SK-N-SH (cell line): ENCODE measurements around the gene TXNDC11. TPM values are rescaled to one million over a fixed set of nuclear protein-coding genes. Genes with fewer than 3 reads are reported as not detected.
A peak's percentile ranks its signal among the peaks of the same experiment; 100 is the strongest.

Source experiments
- CTCF ChIA-PET: fragments of 300-600, 350-600 bp; formaldehyde crosslinking; extraction: SDS; loops from one replicate; lab custom pipeline; 2021; lab: Yijun Ruan, JAX
- POLR2A ChIA-PET: fragments of 350-600 bp; sonication (Branson Sonifier 250); formaldehyde crosslinking; extraction: SDS; loops from one replicate; lab custom pipeline; 2020; ENCODE audit warnings: antibody characterized with exemption, inconsistent platforms; lab: Yijun Ruan, JAX
- DNase-seq: peaks from one replicate; pipeline ENCODE4 v3.0.0; 2012
- H2AFZ ChIP-seq: fragments of 200-600 bp; sonication (generic); 2 replicates; pipeline ENCODE4 v1.8.1; 2016; ENCODE audit warnings: antibody characterized with exemption, mild to moderate bottlenecking, low read depth
- H3F3A ChIP-seq: fragments of 200-600 bp; sonication (generic); replicated peaks from 2 replicates; pipeline ENCODE3; 2016; ENCODE audit warnings: antibody characterized with exemption, mild to moderate bottlenecking; ENCODE audit not compliant: insufficient read depth
- H3K27ac ChIP-seq, 2 experiments: fragments of 200-500 bp in 1 of 2; fragments of 200-600 bp in 1 of 2; sonication (Bioruptor generic) in 1 of 2; sonication (generic), shearing (Covaris generic) in 1 of 2; 2 replicates each; pipeline versions ENCODE4 v1.5.1 to v1.6.1; 2014 to 2016; ENCODE audit warnings: low read depth in 2 of 2, inconsistent platforms in 1 of 2, low read length in 1 of 2, mild to moderate bottlenecking in 1 of 2, mixed read lengths in 1 of 2
- H3K27me3 ChIP-seq: fragments of 200-600 bp; sonication (generic), shearing (Covaris generic); 2 replicates; pipeline ENCODE4 v1.6.1; 2016; ENCODE audit warnings: mixed run types; ENCODE audit not compliant: insufficient read depth
- H3K36me3 ChIP-seq, 2 experiments: fragments of 200-500 bp in 1 of 2; fragments of 200-600 bp in 1 of 2; sonication (Bioruptor generic) in 1 of 2; sonication (generic) in 1 of 2; replicated peaks in 1 of 2; 2 replicates each; pipeline versions ENCODE3 to v1.5.1; 2014 to 2016; ENCODE audit warnings: low read length in 1 of 2, mild to moderate bottlenecking in 1 of 2; ENCODE audit not compliant: insufficient read depth in 2 of 2, control insufficient read depth in 1 of 2
- H3K4me1 ChIP-seq, 2 experiments: fragments of 200-500 bp in 1 of 2; fragments of 200-600 bp in 1 of 2; sonication (Bioruptor generic) in 1 of 2; sonication (generic), shearing (Covaris generic) in 1 of 2; 2 replicates each; pipeline versions ENCODE4 v1.5.1 to v1.6.1; 2014 to 2016; ENCODE audit warnings: low read depth in 1 of 2, low read length in 1 of 2, mixed run types in 1 of 2; ENCODE audit not compliant: insufficient read depth in 2 of 2, control insufficient read depth in 1 of 2
- H3K4me2 ChIP-seq: fragments of 200-600 bp; sonication (generic), shearing (Covaris generic); 2 replicates; pipeline ENCODE4 v1.6.1; 2017; ENCODE audit warnings: mixed run types
- H3K4me3 ChIP-seq, 2 experiments: fragments of 200-500 bp in 1 of 2; fragments of 200-600 bp in 1 of 2; sonication (Bioruptor generic) in 1 of 2; sonication (generic), shearing (Covaris generic) in 1 of 2; 2 replicates each; pipeline versions ENCODE4 v1.5.1 to v1.8.1; 2014 to 2016; ENCODE audit warnings: low read depth in 2 of 2, inconsistent platforms in 1 of 2, low read length in 1 of 2, mild to moderate bottlenecking in 1 of 2, mixed read lengths in 1 of 2, moderate library complexity in 1 of 2
- H3K79me2 ChIP-seq: fragments of 200-600 bp; sonication (generic); 2 replicates; pipeline ENCODE4 v1.8.1; 2017; ENCODE audit warnings: mild to moderate bottlenecking; ENCODE audit not compliant: insufficient read depth
- H3K9ac ChIP-seq: fragments of 200-600 bp; sonication (generic); 2 replicates; pipeline ENCODE4 v1.6.1; 2017; ENCODE audit warnings: mixed run types
- H3K9me2 ChIP-seq: fragments of 200-600 bp; sonication (generic); 2 replicates; pipeline ENCODE4 v1.6.1; 2017; ENCODE audit warnings: mixed run types
- H3K9me3 ChIP-seq: fragments of 200-600 bp; sonication (generic); 2 replicates; pipeline ENCODE4 v1.6.1; 2017; ENCODE audit warnings: mixed run types, mild to moderate bottlenecking, moderate library complexity
- H4K20me1 ChIP-seq: fragments of 200-600 bp; sonication (generic); 2 replicates; pipeline ENCODE4 v1.6.1; 2017; ENCODE audit warnings: mild to moderate bottlenecking, mixed run types; ENCODE audit not compliant: insufficient read depth
- ELF1 ChIP-seq: IDR thresholded peaks from 2 replicates; pipeline ENCODE4 v1.4.0; 2012
- EP300 ChIP-seq, 2 experiments: IDR thresholded peaks; 2 replicates each; pipeline versions ENCODE4 v1.4.0 to v1.6.1; 2012; ENCODE audit warnings: borderline replicate concordance in 1 of 2, low read depth in 1 of 2, low read length in 1 of 2
- EZH2phosphoT487 ChIP-seq: fragments of 200-600 bp; sonication (generic); IDR thresholded peaks from 2 replicates; pipeline ENCODE4 v1.6.1; 2017; ENCODE audit warnings: low read depth, mixed run types, mild to moderate bottlenecking, antibody characterized with exemption, moderate library complexity, borderline replicate concordance
- FOSL2 ChIP-seq: IDR thresholded peaks from 2 replicates; pipeline ENCODE4 v1.4.0; 2012; ENCODE audit warnings: low read depth, mild to moderate bottlenecking, moderate library complexity, borderline replicate concordance
- FOXJ3 ChIP-seq: sonication (generic); formaldehyde crosslinking; IDR thresholded peaks from 2 replicates; pipeline ENCODE4 v1.5.1; 2020; ENCODE audit warnings: mild to moderate bottlenecking, missing genetic modification reagents
- GATA2 ChIP-seq: sonication (generic); formaldehyde crosslinking; IDR thresholded peaks from 2 replicates; pipeline ENCODE4 v1.5.0; 2020; ENCODE audit warnings: mild to moderate bottlenecking, missing genetic modification reagents
- NFIC ChIP-seq: IDR thresholded peaks from 2 replicates; pipeline ENCODE4 v1.4.0; 2012; ENCODE audit warnings: borderline replicate concordance
- NRF1 ChIP-seq: IDR thresholded peaks from 2 replicates; pipeline ENCODE4 v1.6.1; 2012; ENCODE audit warnings: low read depth, mild to moderate bottlenecking, low read length
- POLR2AphosphoS5 ChIP-seq: IDR thresholded peaks from 2 replicates; pipeline ENCODE4 v1.6.1; 2012; ENCODE audit warnings: low read depth, low read length
- RAD21 ChIP-seq: IDR thresholded peaks from 2 replicates; pipeline ENCODE4 v1.6.1; 2012; ENCODE audit warnings: mild to moderate bottlenecking, low read length
- RFX5 ChIP-seq: IDR thresholded peaks from 2 replicates; pipeline ENCODE4 v1.6.1; 2012; ENCODE audit warnings: mild to moderate bottlenecking, improper control_type of control experiment, low read length
- RXRA ChIP-seq: IDR thresholded peaks from 2 replicates; pipeline ENCODE4 v1.4.0; 2012; ENCODE audit warnings: low read depth, mild to moderate bottlenecking, borderline replicate concordance
- SIN3A ChIP-seq: IDR thresholded peaks from 2 replicates; pipeline ENCODE4 v1.6.1; 2012; ENCODE audit warnings: low read depth, mild to moderate bottlenecking, low read length, moderate library complexity, borderline replicate concordance
- TAF1 ChIP-seq: IDR thresholded peaks from 2 replicates; pipeline ENCODE4 v1.6.1; 2012; ENCODE audit warnings: low read depth, mild to moderate bottlenecking, low read length, moderate library complexity, borderline replicate concordance
- YY1 ChIP-seq: IDR thresholded peaks from 2 replicates; pipeline ENCODE4 v1.4.0; 2012; ENCODE audit warnings: low read depth, mild to moderate bottlenecking
- WGBS: methylation state at CpG from one replicate; pipeline ENCODE4 v1.1.6; 2017; ENCODE audit warnings: low lambda C conversion rate; 5-methylcytosine and 5-hydroxymethylcytosine counted together
- polyA plus RNA-seq, 3 experiments: library from polyadenylated mRNA; depleted of rRNA; stranded (reverse); fragments of >200 nt; gene quantifications; 2 replicates each; pipeline ENCODE4 v1.2.3, GENCODE V29; 2012
- TF ChIP-seq, protein P1 (sequence below): fragments of 150-350 bp; IDR thresholded peaks from 2 replicates; pipeline ENCODE4 v1.6.1; 2017; ENCODE audit warnings: antibody characterized with exemption, low read length, low read depth, borderline replicate concordance
- TF ChIP-seq, protein P2 (sequence below): fragments of 150-350 bp; IDR thresholded peaks from 2 replicates; pipeline ENCODE4 v1.6.1; 2016; ENCODE audit warnings: mild to moderate bottlenecking, low read depth, low read length
- TF ChIP-seq, protein P3 (sequence below): IDR thresholded peaks from 2 replicates; pipeline ENCODE4 v1.4.0; 2012; ENCODE audit warnings: low read depth
- TF ChIP-seq, protein P4 (sequence below): IDR thresholded peaks from 2 replicates; pipeline ENCODE4 v1.4.0; 2012; ENCODE audit warnings: low read depth, borderline replicate concordance
- TF ChIP-seq, protein P5 (sequence below): IDR thresholded peaks from 2 replicates; pipeline ENCODE4 v1.6.1; 2012; ENCODE audit warnings: mild to moderate bottlenecking, low read depth, low read length, moderate library complexity

TXNDC11 gene
- polyA plus RNA-seq, 1 of the 3 experiments (the other 2 are of a cell fraction), result 37.0 TPM

DNA sequence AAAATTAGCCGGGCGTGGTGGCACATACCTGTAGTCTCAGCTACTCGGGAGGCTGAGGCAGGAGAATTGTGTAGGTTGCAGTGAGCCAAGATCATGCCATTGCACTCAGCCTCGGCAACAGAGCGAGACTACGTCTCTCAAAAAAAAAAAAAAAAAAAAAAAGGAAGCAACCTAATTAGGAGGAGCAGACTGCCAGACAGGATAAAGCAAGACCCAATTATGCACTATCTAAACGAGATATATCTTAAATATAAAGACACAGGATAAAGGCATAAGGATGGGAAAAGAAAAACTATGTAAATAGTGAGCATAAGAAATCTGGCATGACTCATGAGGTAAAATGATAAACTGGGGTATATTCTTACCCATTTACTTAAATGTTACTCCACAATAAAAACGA lies 4.9 kb downstream of the TXNDC11 start:
- Histone ChIP-seq H3K4me1 (peaks cover 6 to 15% of the 10 kb centered on the region in 2 experiments; a peak in 2 of 4 replicates), H3F3A (no peaks in the 10 kb centered on the region), H3K4me3 (no peak overlapping the region), H3K27ac (no peak overlapping the region), H3K9me2 (no peaks in the 10 kb centered on the region), H3K9me3 (no peaks in the 10 kb centered on the region), H3K4me2 (no peak overlapping the region), H3K27me3 (no peaks in the 10 kb centered on the region), H4K20me1 (peaks cover 50% of the 10 kb centered on the region), H3K9ac (no peak overlapping the region), H3K79me2 (peaks cover 87% of the 10 kb centered on the region), H2AFZ (no peak overlapping the region), H3K36me3 (peaks cover 31 to 38% of the 10 kb centered on the region in 2 experiments)
- ChIA-PET CTCF (interaction anchor here (2.2 kb wide), 1 partner anchor 23 kb away, joined by 7 read pairs; no protein-coding TSS in a partner anchor), POLR2A (no interaction called here)
- DNase-seq, result no peak
- WGBS, result 74% methylated on average over 8 of the region's 8 CpGs
- TF ChIP-seq FOSL2 (no peak), GATA2 (CRISPR knock-in tag) (peak; percentile 26; the same call in 1 of the 2 replicates)

DNA sequence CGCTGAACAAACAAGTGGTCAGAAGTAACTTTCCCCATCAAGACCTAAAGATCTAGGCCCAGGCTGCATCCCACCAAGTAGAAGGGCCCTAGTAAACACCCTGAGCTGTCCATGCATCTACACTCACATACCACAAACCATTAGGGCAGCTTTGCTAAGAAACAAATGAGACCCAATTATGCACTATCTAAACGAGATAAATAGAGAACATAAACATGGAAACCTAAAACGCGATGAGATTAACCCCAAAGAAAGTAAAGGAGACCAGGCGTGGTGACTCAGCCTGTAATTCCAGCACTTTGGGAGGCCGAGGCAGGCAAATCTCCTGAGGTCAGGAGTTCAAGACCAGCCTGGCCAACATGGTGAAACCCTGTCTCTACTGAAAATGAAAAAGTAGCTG lies 5.8 kb downstream of the TXNDC11 start:
- no peak overlapping the region for H3K4me2 ChIP-seq
- peaks cover 50% of the 10 kb centered on the region for H4K20me1 ChIP-seq
- H3K27ac ChIP-seq, result no peak overlapping the region
- no peak for DNase-seq
- H3K4me3 ChIP-seq, result no peak overlapping the region
- H3F3A ChIP-seq, result no peaks in the 10 kb centered on the region
- H3K36me3 ChIP-seq, result peaks cover 39 to 46% of the 10 kb centered on the region in 2 experiments
- no peak overlapping the region for H3K9ac ChIP-seq
- H3K79me2 ChIP-seq, result peaks cover 91% of the 10 kb centered on the region
- POLR2A ChIA-PET, result no interaction called here
- no peaks in the 10 kb centered on the region for H3K27me3 ChIP-seq
- H3K4me1 ChIP-seq, result peaks cover 6 to 15% of the 10 kb centered on the region in 2 experiments; a peak in 2 of 4 replicates
- 96% methylated on average over 6 of the region's 6 CpGs for WGBS
- no peaks in the 10 kb centered on the region for H3K9me3 ChIP-seq
- no peak overlapping the region for H2AFZ ChIP-seq
- no peaks in the 10 kb centered on the region for H3K9me2 ChIP-seq
- CTCF ChIA-PET, result interaction anchor here (1.0 kb wide), 1 partner anchor 341 kb away, joined by 3 read pairs; no protein-coding TSS in a partner anchor
- no peak for TF ChIP-seq EZH2phosphoT487
- no peak for TF ChIP-seq FOXJ3 (CRISPR knock-in tag)
- TF ChIP-seq RAD21, result no peak
- TF ChIP-seq, protein P1, sequence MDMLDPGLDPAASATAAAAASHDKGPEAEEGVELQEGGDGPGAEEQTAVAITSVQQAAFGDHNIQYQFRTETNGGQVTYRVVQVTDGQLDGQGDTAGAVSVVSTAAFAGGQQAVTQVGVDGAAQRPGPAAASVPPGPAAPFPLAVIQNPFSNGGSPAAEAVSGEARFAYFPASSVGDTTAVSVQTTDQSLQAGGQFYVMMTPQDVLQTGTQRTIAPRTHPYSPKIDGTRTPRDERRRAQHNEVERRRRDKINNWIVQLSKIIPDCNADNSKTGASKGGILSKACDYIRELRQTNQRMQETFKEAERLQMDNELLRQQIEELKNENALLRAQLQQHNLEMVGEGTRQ, result no peak
- TF ChIP-seq RXRA, result no peak
- TF ChIP-seq, protein P2, sequence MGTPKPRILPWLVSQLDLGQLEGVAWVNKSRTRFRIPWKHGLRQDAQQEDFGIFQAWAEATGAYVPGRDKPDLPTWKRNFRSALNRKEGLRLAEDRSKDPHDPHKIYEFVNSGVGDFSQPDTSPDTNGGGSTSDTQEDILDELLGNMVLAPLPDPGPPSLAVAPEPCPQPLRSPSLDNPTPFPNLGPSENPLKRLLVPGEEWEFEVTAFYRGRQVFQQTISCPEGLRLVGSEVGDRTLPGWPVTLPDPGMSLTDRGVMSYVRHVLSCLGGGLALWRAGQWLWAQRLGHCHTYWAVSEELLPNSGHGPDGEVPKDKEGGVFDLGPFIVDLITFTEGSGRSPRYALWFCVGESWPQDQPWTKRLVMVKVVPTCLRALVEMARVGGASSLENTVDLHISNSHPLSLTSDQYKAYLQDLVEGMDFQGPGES, result no peak
- TF ChIP-seq, protein P3, sequence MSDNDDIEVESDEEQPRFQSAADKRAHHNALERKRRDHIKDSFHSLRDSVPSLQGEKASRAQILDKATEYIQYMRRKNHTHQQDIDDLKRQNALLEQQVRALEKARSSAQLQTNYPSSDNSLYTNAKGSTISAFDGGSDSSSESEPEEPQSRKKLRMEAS, result no peak
- TF ChIP-seq TAF1, result no peak
- no peak for TF ChIP-seq POLR2AphosphoS5
- no peak for TF ChIP-seq RFX5
- TF ChIP-seq EP300 (IDR thresholded peaks at IDR 0.05; ENCODE audit: borderline replicate concordance in 1 of 2, low read depth in 1 of 2, low read length in 1 of 2), result no peak
- TF ChIP-seq YY1, result no peak
- TF ChIP-seq, protein P4, sequence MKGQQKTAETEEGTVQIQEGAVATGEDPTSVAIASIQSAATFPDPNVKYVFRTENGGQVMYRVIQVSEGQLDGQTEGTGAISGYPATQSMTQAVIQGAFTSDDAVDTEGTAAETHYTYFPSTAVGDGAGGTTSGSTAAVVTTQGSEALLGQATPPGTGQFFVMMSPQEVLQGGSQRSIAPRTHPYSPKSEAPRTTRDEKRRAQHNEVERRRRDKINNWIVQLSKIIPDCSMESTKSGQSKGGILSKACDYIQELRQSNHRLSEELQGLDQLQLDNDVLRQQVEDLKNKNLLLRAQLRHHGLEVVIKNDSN, result no peak
- TF ChIP-seq NFIC, result no peak
- TF ChIP-seq NRF1, result no peak
- TF ChIP-seq ELF1, result no peak
- TF ChIP-seq, protein P5, sequence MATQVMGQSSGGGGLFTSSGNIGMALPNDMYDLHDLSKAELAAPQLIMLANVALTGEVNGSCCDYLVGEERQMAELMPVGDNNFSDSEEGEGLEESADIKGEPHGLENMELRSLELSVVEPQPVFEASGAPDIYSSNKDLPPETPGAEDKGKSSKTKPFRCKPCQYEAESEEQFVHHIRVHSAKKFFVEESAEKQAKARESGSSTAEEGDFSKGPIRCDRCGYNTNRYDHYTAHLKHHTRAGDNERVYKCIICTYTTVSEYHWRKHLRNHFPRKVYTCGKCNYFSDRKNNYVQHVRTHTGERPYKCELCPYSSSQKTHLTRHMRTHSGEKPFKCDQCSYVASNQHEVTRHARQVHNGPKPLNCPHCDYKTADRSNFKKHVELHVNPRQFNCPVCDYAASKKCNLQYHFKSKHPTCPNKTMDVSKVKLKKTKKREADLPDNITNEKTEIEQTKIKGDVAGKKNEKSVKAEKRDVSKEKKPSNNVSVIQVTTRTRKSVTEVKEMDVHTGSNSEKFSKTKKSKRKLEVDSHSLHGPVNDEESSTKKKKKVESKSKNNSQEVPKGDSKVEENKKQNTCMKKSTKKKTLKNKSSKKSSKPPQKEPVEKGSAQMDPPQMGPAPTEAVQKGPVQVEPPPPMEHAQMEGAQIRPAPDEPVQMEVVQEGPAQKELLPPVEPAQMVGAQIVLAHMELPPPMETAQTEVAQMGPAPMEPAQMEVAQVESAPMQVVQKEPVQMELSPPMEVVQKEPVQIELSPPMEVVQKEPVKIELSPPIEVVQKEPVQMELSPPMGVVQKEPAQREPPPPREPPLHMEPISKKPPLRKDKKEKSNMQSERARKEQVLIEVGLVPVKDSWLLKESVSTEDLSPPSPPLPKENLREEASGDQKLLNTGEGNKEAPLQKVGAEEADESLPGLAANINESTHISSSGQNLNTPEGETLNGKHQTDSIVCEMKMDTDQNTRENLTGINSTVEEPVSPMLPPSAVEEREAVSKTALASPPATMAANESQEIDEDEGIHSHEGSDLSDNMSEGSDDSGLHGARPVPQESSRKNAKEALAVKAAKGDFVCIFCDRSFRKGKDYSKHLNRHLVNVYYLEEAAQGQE, result no peak
- no peak for TF ChIP-seq SIN3A
